Measurements from ENCODE around the gene OPA1.

DNA sequence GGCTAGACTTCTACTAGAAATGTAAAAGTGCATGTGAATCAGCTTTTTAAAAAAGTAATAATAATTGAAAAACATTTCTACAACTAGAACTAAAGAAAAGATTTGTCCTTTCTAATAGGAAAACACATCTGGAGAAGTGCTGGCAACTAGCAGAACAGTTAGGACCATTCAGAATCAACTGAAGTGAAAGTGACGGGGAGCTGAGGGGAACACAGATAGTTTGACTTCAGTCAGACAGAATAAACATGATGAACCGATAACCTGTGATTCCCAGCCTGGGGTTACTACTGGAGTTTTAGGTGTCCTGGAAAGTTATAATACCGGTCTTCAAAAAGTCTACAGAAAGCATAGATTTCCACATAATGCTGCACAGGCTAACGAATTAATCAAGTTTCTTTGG is 28.1 kb downstream of the OPA1 start:
- TF ChIP-seq POLR2A (IDR thresholded peaks at IDR 0.05; ENCODE audit: low read depth, low read length) (no peak), POLR2AphosphoS5 (IDR thresholded peaks at IDR 0.05; ENCODE audit: low read depth, low read length) (no peak), SPI1 (IDR thresholded peaks at IDR 0.05; ENCODE audit: low read depth, low read length) (no peak)

Measured in GM12891 (cell line).